Measurements from ENCODE around the gene PEX7. TPM values are rescaled to one million over a fixed set of nuclear protein-coding genes. Genes with fewer than 3 reads are reported as not detected.
A peak's percentile ranks its signal among the peaks of the same experiment; 100 is the strongest.

The PEX7 gene
- total and polyA plus RNA-seq, 10 of the 15 experiments (the other 5 are each of a cell fraction or from before 2014, with no cell fraction given), result 0.58 to 12.4 (median 8.8) TPM

DNA sequence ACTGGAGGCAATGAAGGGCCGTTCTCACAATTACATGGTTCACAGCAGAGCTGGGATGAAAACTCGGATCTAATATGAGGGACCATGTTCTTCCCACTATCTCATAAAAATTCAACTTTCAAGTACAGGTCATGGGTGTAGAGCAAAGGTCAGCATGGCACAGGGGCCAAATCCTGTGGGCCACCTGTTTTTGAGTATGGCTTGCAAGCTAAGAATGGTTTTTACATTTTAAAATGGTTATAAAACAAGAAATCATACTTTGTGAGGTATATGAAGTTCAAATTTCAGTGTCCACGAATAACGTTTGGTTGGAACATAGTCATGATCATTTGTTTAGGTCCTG, 34.7 kb upstream of the PEX7 start (continued):
- no peak for TF ChIP-seq NFYB (IDR thresholded peaks at IDR 0.05; ENCODE audit: insufficient read depth, low read depth, low read length)
- TF ChIP-seq RAD51 (IDR thresholded peaks at IDR 0.05), result no peak
- no peak for TF ChIP-seq SMAD1 (IDR thresholded peaks at IDR 0.05; ENCODE audit: low read depth, partially characterized antibody)
- TF ChIP-seq RCOR1 (conservative IDR thresholded peaks at IDR 0.05; ENCODE audit: low read depth, low read length), result no peak
- no peak for TF ChIP-seq NBN (IDR thresholded peaks at IDR 0.05)
- TF ChIP-seq ZNF207 (IDR thresholded peaks at IDR 0.05; ENCODE audit: borderline replicate concordance), result no peak
- TF ChIP-seq ZZZ3 (IDR thresholded peaks at IDR 0.05; ENCODE audit: control insufficient read depth, insufficient read length, low read depth), result no peak
- TF ChIP-seq MTA2 (IDR thresholded peaks at IDR 0.05; ENCODE audit: low read depth), result no peak
- TF ChIP-seq BACH1 (IDR thresholded peaks at IDR 0.05; ENCODE audit: borderline replicate concordance), result no peak
- TF ChIP-seq, protein P1, sequence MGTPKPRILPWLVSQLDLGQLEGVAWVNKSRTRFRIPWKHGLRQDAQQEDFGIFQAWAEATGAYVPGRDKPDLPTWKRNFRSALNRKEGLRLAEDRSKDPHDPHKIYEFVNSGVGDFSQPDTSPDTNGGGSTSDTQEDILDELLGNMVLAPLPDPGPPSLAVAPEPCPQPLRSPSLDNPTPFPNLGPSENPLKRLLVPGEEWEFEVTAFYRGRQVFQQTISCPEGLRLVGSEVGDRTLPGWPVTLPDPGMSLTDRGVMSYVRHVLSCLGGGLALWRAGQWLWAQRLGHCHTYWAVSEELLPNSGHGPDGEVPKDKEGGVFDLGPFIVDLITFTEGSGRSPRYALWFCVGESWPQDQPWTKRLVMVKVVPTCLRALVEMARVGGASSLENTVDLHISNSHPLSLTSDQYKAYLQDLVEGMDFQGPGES (IDR thresholded peaks at IDR 0.05), result no peak
- TF ChIP-seq, protein P2, sequence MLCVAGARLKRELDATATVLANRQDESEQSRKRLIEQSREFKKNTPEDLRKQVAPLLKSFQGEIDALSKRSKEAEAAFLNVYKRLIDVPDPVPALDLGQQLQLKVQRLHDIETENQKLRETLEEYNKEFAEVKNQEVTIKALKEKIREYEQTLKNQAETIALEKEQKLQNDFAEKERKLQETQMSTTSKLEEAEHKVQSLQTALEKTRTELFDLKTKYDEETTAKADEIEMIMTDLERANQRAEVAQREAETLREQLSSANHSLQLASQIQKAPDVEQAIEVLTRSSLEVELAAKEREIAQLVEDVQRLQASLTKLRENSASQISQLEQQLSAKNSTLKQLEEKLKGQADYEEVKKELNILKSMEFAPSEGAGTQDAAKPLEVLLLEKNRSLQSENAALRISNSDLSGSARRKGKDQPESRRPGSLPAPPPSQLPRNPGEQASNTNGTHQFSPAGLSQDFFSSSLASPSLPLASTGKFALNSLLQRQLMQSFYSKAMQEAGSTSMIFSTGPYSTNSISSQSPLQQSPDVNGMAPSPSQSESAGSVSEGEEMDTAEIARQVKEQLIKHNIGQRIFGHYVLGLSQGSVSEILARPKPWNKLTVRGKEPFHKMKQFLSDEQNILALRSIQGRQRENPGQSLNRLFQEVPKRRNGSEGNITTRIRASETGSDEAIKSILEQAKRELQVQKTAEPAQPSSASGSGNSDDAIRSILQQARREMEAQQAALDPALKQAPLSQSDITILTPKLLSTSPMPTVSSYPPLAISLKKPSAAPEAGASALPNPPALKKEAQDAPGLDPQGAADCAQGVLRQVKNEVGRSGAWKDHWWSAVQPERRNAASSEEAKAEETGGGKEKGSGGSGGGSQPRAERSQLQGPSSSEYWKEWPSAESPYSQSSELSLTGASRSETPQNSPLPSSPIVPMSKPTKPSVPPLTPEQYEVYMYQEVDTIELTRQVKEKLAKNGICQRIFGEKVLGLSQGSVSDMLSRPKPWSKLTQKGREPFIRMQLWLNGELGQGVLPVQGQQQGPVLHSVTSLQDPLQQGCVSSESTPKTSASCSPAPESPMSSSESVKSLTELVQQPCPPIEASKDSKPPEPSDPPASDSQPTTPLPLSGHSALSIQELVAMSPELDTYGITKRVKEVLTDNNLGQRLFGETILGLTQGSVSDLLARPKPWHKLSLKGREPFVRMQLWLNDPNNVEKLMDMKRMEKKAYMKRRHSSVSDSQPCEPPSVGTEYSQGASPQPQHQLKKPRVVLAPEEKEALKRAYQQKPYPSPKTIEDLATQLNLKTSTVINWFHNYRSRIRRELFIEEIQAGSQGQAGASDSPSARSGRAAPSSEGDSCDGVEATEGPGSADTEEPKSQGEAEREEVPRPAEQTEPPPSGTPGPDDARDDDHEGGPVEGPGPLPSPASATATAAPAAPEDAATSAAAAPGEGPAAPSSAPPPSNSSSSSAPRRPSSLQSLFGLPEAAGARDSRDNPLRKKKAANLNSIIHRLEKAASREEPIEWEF (IDR thresholded peaks at IDR 0.05; ENCODE audit: insufficient replicate concordance, low read depth, low read length), result no peak
- TF ChIP-seq RUNX3 (IDR thresholded peaks at IDR 0.05; ENCODE audit: low read length), result no peak
- TF ChIP-seq, protein P3, sequence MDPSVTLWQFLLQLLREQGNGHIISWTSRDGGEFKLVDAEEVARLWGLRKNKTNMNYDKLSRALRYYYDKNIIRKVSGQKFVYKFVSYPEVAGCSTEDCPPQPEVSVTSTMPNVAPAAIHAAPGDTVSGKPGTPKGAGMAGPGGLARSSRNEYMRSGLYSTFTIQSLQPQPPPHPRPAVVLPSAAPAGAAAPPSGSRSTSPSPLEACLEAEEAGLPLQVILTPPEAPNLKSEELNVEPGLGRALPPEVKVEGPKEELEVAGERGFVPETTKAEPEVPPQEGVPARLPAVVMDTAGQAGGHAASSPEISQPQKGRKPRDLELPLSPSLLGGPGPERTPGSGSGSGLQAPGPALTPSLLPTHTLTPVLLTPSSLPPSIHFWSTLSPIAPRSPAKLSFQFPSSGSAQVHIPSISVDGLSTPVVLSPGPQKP (IDR thresholded peaks at IDR 0.05; ENCODE audit: low read depth, low read length), result no peak
- peak; percentile 79; the same call in 1 of the 2 replicates for TF ChIP-seq NR2F1 (conservative IDR thresholded peaks at IDR 0.05)
- TF ChIP-seq CBX3 (IDR thresholded peaks at IDR 0.05; ENCODE audit: borderline replicate concordance, low read depth), result no peak
- no peak for TF ChIP-seq SUPT20H (IDR thresholded peaks at IDR 0.05; ENCODE audit: borderline replicate concordance, control insufficient read depth, low read depth, low read length)
- TF ChIP-seq, protein P4, sequence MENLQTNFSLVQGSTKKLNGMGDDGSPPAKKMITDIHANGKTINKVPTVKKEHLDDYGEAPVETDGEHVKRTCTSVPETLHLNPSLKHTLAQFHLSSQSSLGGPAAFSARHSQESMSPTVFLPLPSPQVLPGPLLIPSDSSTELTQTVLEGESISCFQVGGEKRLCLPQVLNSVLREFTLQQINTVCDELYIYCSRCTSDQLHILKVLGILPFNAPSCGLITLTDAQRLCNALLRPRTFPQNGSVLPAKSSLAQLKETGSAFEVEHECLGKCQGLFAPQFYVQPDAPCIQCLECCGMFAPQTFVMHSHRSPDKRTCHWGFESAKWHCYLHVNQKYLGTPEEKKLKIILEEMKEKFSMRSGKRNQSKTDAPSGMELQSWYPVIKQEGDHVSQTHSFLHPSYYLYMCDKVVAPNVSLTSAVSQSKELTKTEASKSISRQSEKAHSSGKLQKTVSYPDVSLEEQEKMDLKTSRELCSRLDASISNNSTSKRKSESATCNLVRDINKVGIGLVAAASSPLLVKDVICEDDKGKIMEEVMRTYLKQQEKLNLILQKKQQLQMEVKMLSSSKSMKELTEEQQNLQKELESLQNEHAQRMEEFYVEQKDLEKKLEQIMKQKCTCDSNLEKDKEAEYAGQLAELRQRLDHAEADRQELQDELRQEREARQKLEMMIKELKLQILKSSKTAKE (IDR thresholded peaks at IDR 0.05; ENCODE audit: low read depth, poor library complexity, severe bottlenecking), result peak; percentile 37
- TF ChIP-seq LARP7 (IDR thresholded peaks at IDR 0.05), result no peak
- TF ChIP-seq ZNF274 (IDR thresholded peaks at IDR 0.05; ENCODE audit: insufficient read depth, insufficient read length), result no peak
- TF ChIP-seq, protein P5, sequence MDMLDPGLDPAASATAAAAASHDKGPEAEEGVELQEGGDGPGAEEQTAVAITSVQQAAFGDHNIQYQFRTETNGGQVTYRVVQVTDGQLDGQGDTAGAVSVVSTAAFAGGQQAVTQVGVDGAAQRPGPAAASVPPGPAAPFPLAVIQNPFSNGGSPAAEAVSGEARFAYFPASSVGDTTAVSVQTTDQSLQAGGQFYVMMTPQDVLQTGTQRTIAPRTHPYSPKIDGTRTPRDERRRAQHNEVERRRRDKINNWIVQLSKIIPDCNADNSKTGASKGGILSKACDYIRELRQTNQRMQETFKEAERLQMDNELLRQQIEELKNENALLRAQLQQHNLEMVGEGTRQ (IDR thresholded peaks at IDR 0.05; ENCODE audit: borderline replicate concordance, low read depth, low read length), result no peak
- TF ChIP-seq ESRRA (IDR thresholded peaks at IDR 0.05; ENCODE audit: low read length), result no peak
- peak; percentile 6; the same call in 1 of the 3 replicates for TF ChIP-seq POU2F2 (IDR thresholded peaks at IDR 0.05; ENCODE audit: borderline replicate concordance, low read depth, low read length)
